Measurements from ENCODE around the gene TMPRSS9. TPM values are rescaled to one million over a fixed set of nuclear protein-coding genes. Genes with fewer than 3 reads are reported as not detected.
"Not testable (repeated sequence)": the region's sequence is repeated elsewhere in the genome, so short reads cannot be mapped to it uniquely, and the experiment has no call there.

Gene TMPRSS9
- polyA plus RNA-seq, 1 donor (not counting 4 experiments of a cell fraction or from before 2014, with no cell fraction given): not detected

DNA sequence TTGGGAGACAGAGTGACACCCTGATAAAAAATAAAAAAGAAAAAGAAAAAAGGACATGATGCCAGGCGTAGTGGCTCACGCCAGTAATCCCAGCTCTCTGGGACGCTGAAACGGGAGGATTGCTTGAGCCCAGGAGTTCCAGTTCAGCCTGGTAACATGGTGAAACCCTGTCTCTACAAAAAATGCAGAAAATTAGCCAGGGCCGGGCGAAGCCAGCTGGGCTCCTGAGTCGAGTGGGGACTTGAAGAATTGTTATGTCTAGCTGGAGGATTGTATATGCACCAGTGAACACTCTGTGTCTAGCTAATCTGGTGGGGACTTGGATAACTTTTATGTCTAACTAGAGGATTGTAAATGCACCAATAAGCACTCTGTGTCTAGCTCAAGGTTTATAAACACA is 32.3 kb downstream of the TMPRSS9 start:
- H3K4me2 ChIP-seq (ENCODE audit: control insufficient read depth, extremely low read depth, insufficient read depth, low read depth, low read length): no peak overlapping the region
- H4K20me1 ChIP-seq (ENCODE audit: control insufficient read depth, extremely low read depth, insufficient read depth, low read length): no peaks in the 10 kb centered on the region
- no peak for TF ChIP-seq EZH2 (IDR thresholded peaks at IDR 0.05; ENCODE audit: low read length)
- TF ChIP-seq, protein P1, sequence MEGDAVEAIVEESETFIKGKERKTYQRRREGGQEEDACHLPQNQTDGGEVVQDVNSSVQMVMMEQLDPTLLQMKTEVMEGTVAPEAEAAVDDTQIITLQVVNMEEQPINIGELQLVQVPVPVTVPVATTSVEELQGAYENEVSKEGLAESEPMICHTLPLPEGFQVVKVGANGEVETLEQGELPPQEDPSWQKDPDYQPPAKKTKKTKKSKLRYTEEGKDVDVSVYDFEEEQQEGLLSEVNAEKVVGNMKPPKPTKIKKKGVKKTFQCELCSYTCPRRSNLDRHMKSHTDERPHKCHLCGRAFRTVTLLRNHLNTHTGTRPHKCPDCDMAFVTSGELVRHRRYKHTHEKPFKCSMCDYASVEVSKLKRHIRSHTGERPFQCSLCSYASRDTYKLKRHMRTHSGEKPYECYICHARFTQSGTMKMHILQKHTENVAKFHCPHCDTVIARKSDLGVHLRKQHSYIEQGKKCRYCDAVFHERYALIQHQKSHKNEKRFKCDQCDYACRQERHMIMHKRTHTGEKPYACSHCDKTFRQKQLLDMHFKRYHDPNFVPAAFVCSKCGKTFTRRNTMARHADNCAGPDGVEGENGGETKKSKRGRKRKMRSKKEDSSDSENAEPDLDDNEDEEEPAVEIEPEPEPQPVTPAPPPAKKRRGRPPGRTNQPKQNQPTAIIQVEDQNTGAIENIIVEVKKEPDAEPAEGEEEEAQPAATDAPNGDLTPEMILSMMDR (optimal IDR thresholded peaks at IDR 0.05 in 1 of 3, IDR thresholded peaks at IDR 0.05 in 1 of 3, conservative IDR thresholded peaks at IDR 0.05 in 1 of 3; ENCODE audit: extremely low read depth in 1 of 3, insufficient read depth in 2 of 3, low read length in 3 of 3): no peak
- FAIRE-seq: no peak
- no peak overlapping the region for H3K9ac ChIP-seq (ENCODE audit: control insufficient read depth, extremely low read depth, insufficient read depth, low read length)
- dilution Hi-C loops (cut with MboI; ENCODE audit: extremely low pct_ligation_motif_present, low sequenced_read_pairs): no loop called here
- no peak for DNase-seq (ENCODE audit: low read depth, low spot score)
- no peak overlapping the region for H3K4me3 ChIP-seq (ENCODE audit: control insufficient read depth in 2 of 3, extremely low read depth in 1 of 3, insufficient read depth in 2 of 3, low read depth in 1 of 3, low read length in 3 of 3)
- H3K79me2 ChIP-seq (ENCODE audit: control insufficient read depth, insufficient read depth, low read length): no peaks in the 10 kb centered on the region
- H3K27me3 ChIP-seq (ENCODE audit: control insufficient read depth, extremely low read depth, insufficient read depth, low read length): no peaks in the 10 kb centered on the region
- H3K27ac ChIP-seq (ENCODE audit: control insufficient read depth, insufficient read depth, low read length): no peak overlapping the region
- no peaks in the 10 kb centered on the region for H3K9me3 ChIP-seq (ENCODE audit: control insufficient read depth, low read depth, low read length)
- H3K4me1 ChIP-seq (ENCODE audit: control insufficient read depth, extremely low read depth, insufficient read depth, low read length): no peaks in the 10 kb centered on the region
- H2AFZ ChIP-seq (ENCODE audit: control insufficient read depth, low read length): no peak overlapping the region
- H3K9me1 ChIP-seq (ENCODE audit: control insufficient read depth, extremely low read depth, insufficient read depth, low read length): no peaks in the 10 kb centered on the region
- H3K36me3 ChIP-seq (ENCODE audit: control insufficient read depth in 2 of 2, extremely low read depth in 1 of 2, insufficient read depth in 2 of 2, low read length in 2 of 2): no peaks in the 10 kb centered on the region

DNA sequence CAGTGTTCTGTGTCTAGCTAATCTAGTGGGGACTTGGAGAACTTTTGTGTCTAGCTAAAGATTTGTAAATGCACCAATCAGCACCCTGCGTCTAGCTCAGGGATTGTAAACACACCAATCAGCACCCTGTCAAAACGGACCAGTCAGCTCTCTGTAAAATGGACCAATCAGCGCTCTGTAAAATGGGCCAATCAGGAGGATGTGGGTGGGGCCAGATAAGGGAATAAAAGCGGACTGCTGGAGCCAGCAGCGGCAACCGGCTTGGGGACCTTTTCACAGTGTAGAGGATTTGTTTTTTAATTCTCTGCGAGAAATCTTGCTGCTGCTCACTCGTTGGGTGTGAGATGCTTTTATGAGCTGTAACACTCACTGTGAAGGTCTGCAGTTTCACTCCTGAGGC is 32.8 kb downstream of the TMPRSS9 start:
- DNase-seq (ENCODE audit: low read depth, low spot score); FAIRE-seq; H3K27me3 ChIP-seq (ENCODE audit: control insufficient read depth, extremely low read depth, insufficient read depth, low read length): not testable (repeated sequence)

GRCh38 chr19:2394054-2394441 is 34.0 kb downstream of the TMPRSS9 start:
- Histone ChIP-seq H3K79me2 (ENCODE audit: control insufficient read depth, insufficient read depth, low read length) (no peaks in the 10 kb centered on the region), H4K20me1 (ENCODE audit: control insufficient read depth, extremely low read depth, insufficient read depth, low read length) (no peaks in the 10 kb centered on the region), H3K4me1 (ENCODE audit: control insufficient read depth, extremely low read depth, insufficient read depth, low read length) (no peaks in the 10 kb centered on the region), H3K27ac (ENCODE audit: control insufficient read depth, insufficient read depth, low read length) (no peak overlapping the region), H3K36me3 (ENCODE audit: control insufficient read depth in 2 of 2, extremely low read depth in 1 of 2, insufficient read depth in 2 of 2, low read length in 2 of 2) (no peaks in the 10 kb centered on the region), H3K9me1 (ENCODE audit: control insufficient read depth, extremely low read depth, insufficient read depth, low read length) (no peaks in the 10 kb centered on the region), H3K9me3 (ENCODE audit: control insufficient read depth, low read depth, low read length) (no peaks in the 10 kb centered on the region), H3K9ac (ENCODE audit: control insufficient read depth, extremely low read depth, insufficient read depth, low read length) (no peak overlapping the region), H3K4me3 (ENCODE audit: control insufficient read depth in 2 of 3, extremely low read depth in 1 of 3, insufficient read depth in 2 of 3, low read depth in 1 of 3, low read length in 3 of 3) (no peak overlapping the region), H2AFZ (ENCODE audit: control insufficient read depth, low read length) (no peak overlapping the region), H3K4me2 (ENCODE audit: control insufficient read depth, extremely low read depth, insufficient read depth, low read depth, low read length) (no peak overlapping the region), H3K27me3 (ENCODE audit: control insufficient read depth, extremely low read depth, insufficient read depth, low read length) (no peaks in the 10 kb centered on the region)
- FAIRE-seq (no peak), DNase-seq (ENCODE audit: low read depth, low spot score) (no peak)
- no peak for TF ChIP-seq EZH2 (IDR thresholded peaks at IDR 0.05; ENCODE audit: low read length)
- TF ChIP-seq, protein P1 (optimal IDR thresholded peaks at IDR 0.05 in 1 of 3, IDR thresholded peaks at IDR 0.05 in 1 of 3, conservative IDR thresholded peaks at IDR 0.05 in 1 of 3; ENCODE audit: extremely low read depth in 1 of 3, insufficient read depth in 2 of 3, low read length in 3 of 3): no peak
- dilution Hi-C loops (cut with MboI; ENCODE audit: extremely low pct_ligation_motif_present, low sequenced_read_pairs): no loop called here

More for the DNA sequence above, 32.8 kb downstream of the TMPRSS9 start:
- dilution Hi-C loops (cut with MboI; ENCODE audit: extremely low pct_ligation_motif_present, low sequenced_read_pairs); H3K79me2 ChIP-seq (ENCODE audit: control insufficient read depth, insufficient read depth, low read length); H3K36me3 ChIP-seq (ENCODE audit: control insufficient read depth in 2 of 2, extremely low read depth in 1 of 2, insufficient read depth in 2 of 2, low read length in 2 of 2); H3K4me1 ChIP-seq (ENCODE audit: control insufficient read depth, extremely low read depth, insufficient read depth, low read length); H3K9me3 ChIP-seq (ENCODE audit: control insufficient read depth, low read depth, low read length); H3K4me2 ChIP-seq (ENCODE audit: control insufficient read depth, extremely low read depth, insufficient read depth, low read depth, low read length); H3K4me3 ChIP-seq (ENCODE audit: control insufficient read depth in 2 of 3, extremely low read depth in 1 of 3, insufficient read depth in 2 of 3, low read depth in 1 of 3, low read length in 3 of 3); H3K9me1 ChIP-seq (ENCODE audit: control insufficient read depth, extremely low read depth, insufficient read depth, low read length); H3K27ac ChIP-seq (ENCODE audit: control insufficient read depth, insufficient read depth, low read length); H2AFZ ChIP-seq (ENCODE audit: control insufficient read depth, low read length); H4K20me1 ChIP-seq (ENCODE audit: control insufficient read depth, extremely low read depth, insufficient read depth, low read length); H3K9ac ChIP-seq (ENCODE audit: control insufficient read depth, extremely low read depth, insufficient read depth, low read length): not testable (repeated sequence)
